SK-N-SH treated with all-trans-retinoic acid at 6 μM for 48 hours (cell line): ENCODE data around the gene MGAT3.
A peak's percentile ranks its signal among the peaks of the same experiment; 100 is the strongest.

Source experiments
- ATAC-seq: fragments of 200-7000 bp; cut with Tn5 transposase; 3 replicates; pipeline ENCODE4 v1.9.1; 2020; ENCODE audit warnings: mild to moderate bottlenecking, moderate library complexity
- ARNTL ChIP-seq: fragments of 450-650 bp; formaldehyde crosslinking; IDR thresholded peaks from 2 replicates; pipeline ENCODE4 v1.5.0; 2020; ENCODE audit warnings: low read depth, mild to moderate bottlenecking, moderate library complexity, borderline replicate concordance
- BACH2 ChIP-seq: fragments of 250-450 bp; sonication (Bioruptor Pico); IDR thresholded peaks from 2 replicates; pipeline ENCODE4 v1.9.0; 2021; ENCODE audit warnings: mild to moderate bottlenecking, borderline replicate concordance
- CREB5 ChIP-seq: fragments of 250-450 bp; sonication (Bioruptor Pico); IDR thresholded peaks from 2 replicates; pipeline ENCODE4 v1.5.1; 2020; ENCODE audit warnings: low read depth, mild to moderate bottlenecking, moderate library complexity
- CSDC2 ChIP-seq: fragments of 250-450 bp; sonication (Bioruptor Pico); IDR thresholded peaks from 2 replicates; pipeline ENCODE4 v1.5.0; 2020; ENCODE audit warnings: mild to moderate bottlenecking, moderate library complexity
- CSRNP3 ChIP-seq: fragments of 250-450 bp; sonication (Bioruptor Pico); IDR thresholded peaks from 2 replicates; pipeline ENCODE4 v1.5.1; 2021; ENCODE audit warnings: mild to moderate bottlenecking, moderate library complexity
- GLIS3 ChIP-seq: fragments of 250-450 bp; sonication (Bioruptor Pico); IDR thresholded peaks from 2 replicates; pipeline ENCODE4 v1.5.0; 2020; ENCODE audit warnings: mild to moderate bottlenecking, moderate library complexity
- ISL1 ChIP-seq: fragments of 250-450 bp; sonication (Bioruptor Pico); IDR thresholded peaks from 2 replicates; pipeline ENCODE4 v2.1.2; 2022; ENCODE audit warnings: mild to moderate bottlenecking, moderate library complexity
- OSR1 ChIP-seq: fragments of 250-450 bp; sonication (Bioruptor Pico); IDR thresholded peaks from 2 replicates; pipeline ENCODE4 v1.8.0; 2022; ENCODE audit warnings: moderate library complexity, mild to moderate bottlenecking, inconsistent platforms
- PATZ1 ChIP-seq: fragments of 250-450 bp; sonication (Bioruptor Pico); IDR thresholded peaks from 2 replicates; pipeline ENCODE4 v1.8.0; 2020; ENCODE audit warnings: mild to moderate bottlenecking, moderate library complexity, borderline replicate concordance
- POU6F1 ChIP-seq: fragments of 250-450 bp; sonication (Bioruptor Pico); IDR thresholded peaks from 2 replicates; pipeline ENCODE4 v1.8.0; 2021; ENCODE audit warnings: low read depth, mild to moderate bottlenecking, moderate library complexity, borderline replicate concordance
- PPARA ChIP-seq: fragments of 250-450 bp; sonication (Bioruptor Pico); IDR thresholded peaks from 2 replicates; pipeline ENCODE4 v1.5.0; 2020; ENCODE audit warnings: mild to moderate bottlenecking, borderline replicate concordance
- RARB ChIP-seq: fragments of 250-450 bp; sonication (Bioruptor Pico); IDR thresholded peaks from 2 replicates; pipeline ENCODE4 v1.8.0; 2021; ENCODE audit warnings: mild to moderate bottlenecking, moderate library complexity
- SNAI2 ChIP-seq: fragments of 250-450 bp; sonication (Bioruptor Pico); IDR thresholded peaks from 2 replicates; pipeline ENCODE4 v1.5.0; 2020; ENCODE audit warnings: mild to moderate bottlenecking, moderate library complexity
- ZC3H10 ChIP-seq: fragments of 250-450 bp; sonication (Bioruptor Pico); IDR thresholded peaks from 2 replicates; pipeline ENCODE4 v1.5.1; 2021; ENCODE audit warnings: mild to moderate bottlenecking, moderate library complexity
- ZFP3 ChIP-seq: fragments of 250-450 bp; sonication (Bioruptor Pico); IDR thresholded peaks from 2 replicates; pipeline ENCODE4 v1.5.0; 2020; ENCODE audit warnings: mild to moderate bottlenecking, moderate library complexity
- ZFP30 ChIP-seq: fragments of 450-650 bp; formaldehyde crosslinking; IDR thresholded peaks from 2 replicates; pipeline ENCODE4 v1.5.0; 2022; ENCODE audit warnings: mild to moderate bottlenecking, moderate library complexity
- ZNF565 ChIP-seq: fragments of 450-650 bp; formaldehyde crosslinking; conservative IDR thresholded peaks from 2 replicates; pipeline ENCODE4 v1.5.0; 2020; ENCODE audit warnings: low read depth, mild to moderate bottlenecking, moderate library complexity
- ZNF70 ChIP-seq: fragments of 450-650 bp; formaldehyde crosslinking; IDR thresholded peaks from 2 replicates; pipeline ENCODE4 v1.5.0; 2020; ENCODE audit warnings: mild to moderate bottlenecking, moderate library complexity
- ZNF8 ChIP-seq: fragments of 450-650 bp; formaldehyde crosslinking; IDR thresholded peaks from 2 replicates; pipeline ENCODE4 v1.5.0; 2020; ENCODE audit warnings: mild to moderate bottlenecking, moderate library complexity

MGAT3 gene

GRCh38 chr22:39427751-39428596 lies 28.8 kb upstream of the MGAT3 start:
- TF ChIP-seq ZNF8 (CRISPR knock-in tag) (no peak), BACH2 (no peak), SNAI2 (no peak), ZC3H10 (CRISPR knock-in tag) (no peak), PATZ1 (CRISPR knock-in tag) (no peak), ZFP30 (CRISPR knock-in tag) (no peak), ZNF565 (CRISPR knock-in tag) (no peak), ZFP3 (CRISPR knock-in tag) (no peak), CSDC2 (CRISPR knock-in tag) (no peak), CSRNP3 (no peak), GLIS3 (CRISPR knock-in tag) (no peak), ARNTL (CRISPR knock-in tag) (no peak), CREB5 (CRISPR knock-in tag) (no peak), ISL1 (CRISPR knock-in tag) (no peak), PPARA (CRISPR knock-in tag) (no peak), OSR1 (CRISPR knock-in tag) (no peak), POU6F1 (CRISPR knock-in tag) (no peak)
- no peak; the same call in 2 of the 3 replicates for ATAC-seq

GRCh38 chr22:39428597-39429071 lies 28.2 kb upstream of the MGAT3 start:
- ATAC-seq, result peak; percentile 54; the same call in 2 of the 3 replicates
- no peak for TF ChIP-seq PPARA (CRISPR knock-in tag)
- no peak for TF ChIP-seq PATZ1 (CRISPR knock-in tag)
- TF ChIP-seq ZNF70 (CRISPR knock-in tag), result no peak

- TF ChIP-seq RARB, result no peak
- TF ChIP-seq PATZ1 (CRISPR knock-in tag), result no peak
- TF ChIP-seq ZNF70 (CRISPR knock-in tag), result no peak
- no peak for TF ChIP-seq BACH2
- TF ChIP-seq, all 23 proteins: peak for 0
- ATAC-seq, result no peak
Measured at GRCh38 chr22:39429186-39429585, 27.6 kb upstream of the MGAT3 start.
